ENCODE measurements around the gene SYT2. TPM values are rescaled to one million over a fixed set of nuclear protein-coding genes. Genes with fewer than 3 reads are reported as not detected.

The SYT2 gene
- total RNA-seq, 2 experiments from 2014 or later = not detected

DNA sequence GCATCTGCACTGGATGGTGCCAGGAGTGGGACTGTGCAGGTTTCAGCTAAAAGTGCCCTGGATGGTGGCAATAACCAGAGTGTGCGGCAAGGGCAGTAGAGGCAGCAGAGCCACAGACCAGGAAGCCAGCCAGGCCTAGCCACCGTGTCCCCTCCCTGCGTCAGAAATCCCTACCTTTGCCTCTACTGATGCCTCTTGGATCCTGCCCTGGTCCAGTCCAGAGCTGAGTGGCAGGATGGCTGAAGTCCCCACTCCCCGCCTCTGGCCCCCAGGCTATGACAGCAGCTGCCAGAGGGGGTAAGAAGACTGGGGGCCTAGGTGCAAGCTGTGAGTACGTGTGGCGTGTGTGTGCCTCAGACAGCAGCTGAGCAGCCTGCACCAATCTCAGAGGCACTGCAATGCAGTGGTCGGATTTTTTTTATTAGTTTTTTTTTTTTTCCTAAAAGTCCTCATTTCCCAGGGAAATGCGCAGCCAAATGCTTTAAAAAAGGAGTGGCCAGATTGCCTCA lies 51.9 kb downstream of the SYT2 start:
- no peaks in the 10 kb centered on the region for H3K4me1 Mint-ChIP-seq
- no peaks in the 10 kb centered on the region for H3K36me3 Mint-ChIP-seq
- DNase-seq (no peak), ATAC-seq (ENCODE audit: low read depth) (no peak)
- H3K27ac Mint-ChIP-seq = no peak overlapping the region
- no peak overlapping the region for H3K4me3 Mint-ChIP-seq
- H3K27me3 Mint-ChIP-seq = peaks cover 23% of the 10 kb centered on the region
- no peaks in the 10 kb centered on the region for H3K9me3 Mint-ChIP-seq
- POLR2A ChIA-PET = no interaction called here

DNA sequence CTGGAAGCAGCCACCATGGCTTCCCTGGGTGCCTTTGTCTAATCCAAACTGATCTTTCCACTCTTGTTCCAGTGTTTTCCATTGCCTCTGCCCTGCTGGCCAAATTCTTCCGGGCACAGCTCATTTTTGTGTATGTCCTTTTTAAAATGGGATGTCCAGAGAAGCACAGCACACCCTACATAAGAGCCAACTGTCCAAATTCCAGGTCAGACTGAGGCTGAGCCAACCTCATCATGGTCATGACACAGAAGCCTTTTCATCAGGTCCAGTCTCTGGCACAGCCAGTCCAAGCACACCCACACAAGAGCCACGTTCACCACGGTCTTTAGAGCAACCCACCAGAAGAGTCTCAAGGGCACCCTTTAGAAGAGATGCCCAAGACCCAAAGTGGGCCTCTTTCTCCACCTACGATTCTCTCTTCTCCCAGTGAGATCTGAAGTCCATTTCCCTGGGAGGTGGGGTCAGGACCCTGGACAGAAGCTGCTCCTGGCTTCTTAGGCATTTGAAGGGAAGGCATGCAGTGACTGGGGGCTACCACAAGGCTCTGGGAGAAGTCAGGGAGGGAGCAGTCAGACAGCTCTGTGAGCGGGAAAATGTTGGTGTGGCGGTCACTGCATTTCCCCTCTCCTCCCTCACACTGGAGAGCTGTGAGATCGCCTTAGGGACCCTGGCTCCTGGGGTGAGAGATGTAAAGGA lies 53.2 kb downstream of the SYT2 start:
- POLR2A ChIA-PET = no interaction called here
- no peak overlapping the region for H3K27ac Mint-ChIP-seq
- H3K4me1 Mint-ChIP-seq = no peaks in the 10 kb centered on the region
- no peaks in the 10 kb centered on the region for H3K9me3 Mint-ChIP-seq
- ATAC-seq (ENCODE audit: low read depth) (no peak), DNase-seq (no peak)
- no peaks in the 10 kb centered on the region for H3K36me3 Mint-ChIP-seq
- peaks cover 19% of the 10 kb centered on the region for H3K27me3 Mint-ChIP-seq
- H3K4me3 Mint-ChIP-seq = no peak overlapping the region

DNA sequence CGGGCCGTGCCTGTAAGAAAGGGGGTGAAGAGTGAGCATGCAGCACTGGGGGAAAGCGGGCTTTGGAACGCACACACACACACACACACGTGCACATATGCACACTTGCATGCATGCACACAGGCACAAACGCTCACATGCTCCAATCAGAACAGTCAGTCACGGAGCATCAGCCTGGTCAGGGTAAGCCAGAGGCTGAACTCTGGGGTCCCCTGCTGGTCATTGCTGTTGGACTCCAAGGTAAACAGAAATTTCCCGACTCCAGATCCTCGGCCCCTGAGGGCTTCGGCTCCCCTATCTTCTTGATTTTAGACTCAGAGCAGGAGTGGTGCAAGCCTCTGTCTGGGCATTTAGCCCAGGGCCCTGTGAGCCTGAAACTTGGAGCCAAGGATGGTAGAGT lies 54.2 kb downstream of the SYT2 start:
- peaks cover 17% of the 10 kb centered on the region for H3K27me3 Mint-ChIP-seq
- H3K36me3 Mint-ChIP-seq = no peaks in the 10 kb centered on the region
- no peak overlapping the region for H3K4me3 Mint-ChIP-seq
- no peak overlapping the region for H3K27ac Mint-ChIP-seq
- no peaks in the 10 kb centered on the region for H3K9me3 Mint-ChIP-seq
- ATAC-seq (ENCODE audit: low read depth) = no peak
- H3K4me1 Mint-ChIP-seq = no peaks in the 10 kb centered on the region
- POLR2A ChIA-PET = no interaction called here
- no peak for DNase-seq

DNA sequence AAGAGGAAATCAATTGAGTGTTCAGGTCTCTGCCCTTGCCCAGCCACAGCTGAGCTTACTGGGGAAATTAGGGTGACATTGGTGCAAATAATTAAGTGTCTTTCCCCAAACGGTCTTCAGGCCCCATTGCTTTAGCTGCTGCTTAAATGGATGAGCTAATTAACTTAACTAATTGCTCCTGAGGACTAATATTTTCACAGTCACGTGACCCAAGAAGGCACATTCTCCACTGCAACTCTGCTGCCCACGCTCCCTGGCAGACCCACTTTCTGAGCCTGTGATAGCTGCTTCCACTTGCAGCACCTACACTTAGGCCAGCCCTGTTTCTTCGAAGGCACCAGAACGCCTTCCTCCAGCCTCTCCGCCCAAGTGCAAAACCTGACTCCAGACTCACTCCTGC lies 56.2 kb downstream of the SYT2 start:
- Mint-ChIP-seq H3K9me3 (no peaks in the 10 kb centered on the region), H3K36me3 (no peaks in the 10 kb centered on the region), H3K27me3 (peaks cover 20% of the 10 kb centered on the region), H3K4me1 (no peaks in the 10 kb centered on the region), H3K27ac (no peak overlapping the region), H3K4me3 (no peak overlapping the region)
- no peak for DNase-seq
- POLR2A ChIA-PET = no interaction called here
- ATAC-seq (ENCODE audit: low read depth) = no peak

DNA sequence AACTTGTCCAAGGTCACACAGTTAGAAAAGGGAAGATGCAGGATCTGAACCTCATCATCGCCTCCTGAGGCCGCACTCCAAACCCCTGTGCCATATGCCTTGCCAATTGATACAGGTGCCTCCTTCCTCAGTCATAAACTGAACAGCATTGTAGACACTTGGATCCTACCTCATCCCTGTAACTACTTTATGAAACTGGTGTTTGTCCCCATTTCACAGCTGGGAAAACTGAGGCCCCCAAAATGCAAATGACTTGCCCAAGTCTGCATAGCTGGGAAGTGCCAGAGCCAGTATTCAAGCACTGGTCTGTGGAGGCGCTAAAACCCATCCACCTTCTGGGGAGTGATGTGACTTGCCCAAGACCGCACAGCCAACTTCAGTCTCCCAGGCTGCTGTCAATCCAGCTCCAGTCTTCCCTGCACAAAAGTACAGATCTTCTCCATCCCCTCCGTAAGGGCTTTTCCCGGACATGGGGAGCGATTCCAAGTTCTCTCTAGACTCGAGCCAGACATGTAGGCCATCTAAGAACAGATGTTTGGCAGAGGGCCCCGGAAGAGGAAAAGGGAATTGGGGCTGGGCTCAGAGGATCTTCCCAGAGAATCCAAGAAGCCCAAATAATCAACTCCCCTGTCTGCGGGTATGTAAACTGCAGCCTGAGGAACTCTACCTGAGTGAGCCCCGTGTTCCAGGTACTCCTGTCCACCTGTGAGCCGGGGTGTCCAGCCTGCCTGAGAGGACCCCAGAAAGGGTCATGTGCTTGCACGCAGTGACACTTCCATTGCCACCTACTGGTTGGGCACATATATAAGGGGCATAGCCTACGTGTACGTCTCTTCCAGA lies 60.5 kb downstream of the SYT2 start:
- Mint-ChIP-seq H3K36me3 (no peaks in the 10 kb centered on the region), H3K9me3 (no peaks in the 10 kb centered on the region), H3K27me3 (peaks cover 54% of the 10 kb centered on the region), H3K4me3 (no peak overlapping the region), H3K27ac (no peak overlapping the region), H3K4me1 (no peaks in the 10 kb centered on the region)
- DNase-seq (no peak), ATAC-seq (ENCODE audit: low read depth) (no peak)
- POLR2A ChIA-PET = no interaction called here

DNA sequence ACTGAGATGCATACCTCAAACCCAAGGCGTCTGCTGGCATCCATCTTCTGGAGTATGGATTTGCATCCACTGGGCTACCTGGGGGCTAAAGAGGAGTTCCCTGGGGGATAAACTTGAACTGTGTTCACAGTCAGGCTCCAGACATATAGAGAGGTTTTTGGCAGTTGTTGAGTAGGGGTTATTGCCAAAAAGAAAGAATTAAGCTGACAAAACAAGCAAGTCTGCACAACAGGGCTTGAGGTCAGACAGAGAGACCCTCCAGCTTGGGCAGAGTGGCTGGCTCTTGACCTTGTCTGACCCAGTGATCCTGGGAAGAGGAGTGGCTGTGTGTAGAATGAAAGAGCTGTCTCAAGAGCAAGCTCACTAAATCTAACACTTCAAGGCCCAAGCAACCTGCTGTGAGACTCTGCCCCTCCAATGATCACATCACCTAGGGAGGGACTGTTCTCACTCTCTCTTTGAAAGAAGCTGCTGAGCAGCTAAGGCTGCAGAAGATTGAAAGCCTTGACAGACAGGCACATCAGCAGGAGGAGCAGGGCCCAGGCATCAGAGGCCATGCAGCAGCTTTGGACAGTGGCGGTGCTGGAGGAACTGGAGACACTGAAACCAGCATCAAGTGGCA lies 61.5 kb downstream of the SYT2 start:
- Mint-ChIP-seq H3K27ac (no peak overlapping the region), H3K36me3 (no peaks in the 10 kb centered on the region), H3K4me3 (no peak overlapping the region), H3K4me1 (peaks cover 5% of the 10 kb centered on the region), H3K27me3 (peaks cover 63% of the 10 kb centered on the region), H3K9me3 (no peaks in the 10 kb centered on the region)
- POLR2A ChIA-PET = no interaction called here
- DNase-seq = no peak
- ATAC-seq (ENCODE audit: low read depth) = no peak

DNA sequence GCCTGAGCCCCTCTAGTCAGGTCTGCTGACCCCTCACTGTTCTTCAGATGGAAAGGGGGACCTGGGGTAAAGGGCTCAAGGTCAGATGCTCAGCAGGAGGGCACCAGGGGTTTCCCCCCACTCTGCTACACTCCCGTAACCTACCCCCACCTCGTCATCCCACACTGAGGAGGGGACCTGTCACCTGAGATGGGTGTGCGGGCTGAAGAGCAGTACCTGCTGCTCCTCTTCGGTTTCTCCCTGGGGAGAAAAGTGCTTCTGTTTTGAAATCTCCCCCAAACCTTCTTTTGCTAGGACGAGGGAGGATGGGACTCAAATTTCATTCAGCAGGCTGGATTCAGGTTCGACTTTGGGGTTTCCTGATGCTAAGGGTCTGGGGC lies 65.2 kb downstream of the SYT2 start:
- H3K27me3 Mint-ChIP-seq = peaks cover 84% of the 10 kb centered on the region
- H3K4me1 Mint-ChIP-seq = peaks cover 9% of the 10 kb centered on the region
- no peak overlapping the region for H3K27ac Mint-ChIP-seq
- H3K9me3 Mint-ChIP-seq = no peaks in the 10 kb centered on the region
- no peak for DNase-seq
- H3K4me3 Mint-ChIP-seq = no peak overlapping the region
- no peaks in the 10 kb centered on the region for H3K36me3 Mint-ChIP-seq
- ATAC-seq (ENCODE audit: low read depth) = no peak
- POLR2A ChIA-PET = no interaction called here

DNA sequence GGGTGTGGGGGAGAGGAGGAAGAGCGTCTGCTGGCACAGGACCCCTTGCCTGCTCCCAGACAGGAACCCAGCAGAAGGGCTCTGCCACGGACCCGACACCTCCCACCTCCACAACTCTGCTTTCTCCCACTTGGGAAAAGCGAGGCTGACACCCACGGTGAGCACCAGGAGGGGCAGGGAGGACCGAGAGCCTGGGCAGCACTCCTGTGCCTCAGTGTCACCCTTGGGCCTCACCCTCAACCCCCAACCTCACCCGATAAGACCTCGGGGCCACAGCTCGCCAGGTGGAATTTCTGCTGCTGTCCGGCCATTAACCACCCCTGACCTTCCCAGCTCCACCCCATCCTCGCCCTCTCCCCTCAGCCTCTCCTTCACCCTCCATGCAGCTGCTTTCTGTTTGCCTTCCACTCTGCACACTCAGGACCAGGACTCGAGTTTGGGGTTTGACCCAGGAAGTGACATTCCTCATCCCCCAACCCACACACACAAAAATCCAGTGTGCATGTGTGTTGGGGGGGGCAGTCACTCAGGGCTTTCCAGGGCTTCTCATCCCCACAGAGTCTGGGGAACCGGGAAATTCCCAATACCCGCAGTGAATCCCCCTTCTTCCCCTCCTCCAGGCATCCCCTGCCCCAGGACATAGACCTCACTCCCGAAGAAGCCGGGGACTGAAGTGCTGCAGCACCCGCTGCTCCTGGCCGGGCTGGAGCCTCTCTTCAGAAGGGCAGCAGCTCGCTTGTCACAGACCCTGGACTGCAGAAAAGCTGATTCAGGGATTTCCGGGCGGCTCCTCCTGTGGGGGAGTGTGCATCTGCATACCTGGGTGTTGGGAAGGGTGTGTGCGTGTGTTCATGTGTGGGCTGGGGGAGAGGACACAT lies 65.8 kb downstream of the SYT2 start:
- no peak overlapping the region for H3K4me3 Mint-ChIP-seq
- no peak for ATAC-seq (ENCODE audit: low read depth)

DNA sequence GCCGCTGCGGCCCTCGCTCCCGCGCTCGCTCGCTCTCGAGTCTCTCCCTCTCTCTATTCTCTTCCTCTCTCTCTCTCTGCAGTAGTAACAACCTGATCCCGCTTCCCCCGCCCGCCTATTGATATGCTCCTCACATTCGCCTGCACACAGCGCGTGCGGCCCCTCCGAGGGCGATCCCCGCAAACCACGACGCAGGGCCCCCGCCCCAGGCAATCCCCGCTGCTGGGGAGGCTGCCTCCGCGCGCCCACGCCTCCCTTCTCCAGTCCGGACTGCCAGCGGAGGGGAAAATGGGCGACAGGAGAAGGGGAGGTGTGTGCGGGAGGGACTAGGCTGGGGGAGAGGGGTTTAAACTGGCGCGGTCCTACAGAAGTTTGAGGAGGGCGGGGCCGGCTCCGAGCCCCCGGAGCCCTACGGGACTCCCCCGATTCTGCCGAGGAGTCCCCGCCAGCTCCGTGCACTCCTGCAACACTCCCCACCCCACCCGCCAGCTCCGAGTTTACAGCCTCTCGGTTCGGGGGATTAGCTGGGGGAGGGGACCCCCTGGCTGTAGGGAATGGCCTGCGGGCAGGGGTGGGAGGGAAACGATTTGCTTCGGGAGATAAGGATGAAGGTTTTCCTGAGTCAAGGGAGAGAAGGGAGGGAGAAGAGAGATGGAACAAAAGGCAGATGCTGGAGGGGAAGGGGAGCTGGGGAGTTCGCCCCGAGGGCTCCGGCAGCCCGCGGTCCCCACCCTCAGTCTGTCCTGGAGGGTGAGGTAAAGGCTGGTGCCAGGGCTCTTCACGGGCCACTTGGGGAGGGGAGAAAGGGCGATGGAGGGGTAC lies 66.6 kb downstream of the SYT2 start:
- Mint-ChIP-seq H3K27me3 (peaks cover 90% of the 10 kb centered on the region), H3K4me1 (peaks cover 9% of the 10 kb centered on the region), H3K4me3 (peak overlapping the region; percentile 61), H3K36me3 (no peaks in the 10 kb centered on the region), H3K9me3 (no peaks in the 10 kb centered on the region), H3K27ac (no peak overlapping the region)
- POLR2A ChIA-PET = no interaction called here
- ATAC-seq (ENCODE audit: low read depth) (peak; percentile 34), DNase-seq (peak; percentile 46)

More for the DNA sequence above, 65.8 kb downstream of the SYT2 start:
- Mint-ChIP-seq H3K27me3 (peaks cover 86% of the 10 kb centered on the region), H3K36me3 (no peaks in the 10 kb centered on the region), H3K27ac (no peak overlapping the region), H3K9me3 (no peaks in the 10 kb centered on the region), H3K4me1 (peaks cover 9% of the 10 kb centered on the region)
- DNase-seq = no peak
- POLR2A ChIA-PET = no interaction called here

DNA sequence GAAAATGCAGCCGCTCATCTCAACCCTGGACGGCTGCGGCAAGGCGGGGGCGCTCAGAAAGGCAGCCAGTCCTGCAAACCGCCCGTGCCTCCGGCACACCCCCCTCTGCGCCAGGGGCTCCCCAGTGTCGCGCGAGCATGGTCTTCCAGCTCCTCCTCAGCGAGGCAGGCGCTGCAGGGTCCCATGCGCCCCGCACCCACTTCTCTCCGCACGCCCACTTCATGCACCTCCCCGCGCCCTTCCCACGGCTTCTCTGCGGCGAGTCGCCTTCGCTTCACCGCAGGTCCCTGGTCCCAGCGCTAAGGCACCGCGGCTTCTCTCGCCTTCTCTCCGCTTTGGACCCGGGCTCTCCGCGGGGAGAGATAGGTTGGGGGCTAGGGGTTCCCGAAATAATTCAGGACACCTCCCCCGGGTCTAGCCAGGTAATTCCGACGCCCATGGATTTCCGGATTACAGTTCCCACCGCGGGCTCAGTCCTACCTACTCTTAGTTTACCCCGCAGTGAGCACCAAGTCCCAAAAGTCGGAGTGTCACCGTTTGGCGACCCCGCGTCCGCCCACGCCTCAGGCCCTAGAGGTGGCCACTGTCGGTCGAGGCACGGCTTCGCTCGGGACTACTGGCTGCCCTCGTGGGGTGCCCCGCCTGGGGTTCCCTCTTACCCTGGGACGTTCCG lies 67.5 kb downstream of the SYT2 start:
- peak; percentile 16 for ATAC-seq (ENCODE audit: low read depth)
- Mint-ChIP-seq H3K27ac (no peak overlapping the region), H3K27me3 (peaks cover 92% of the 10 kb centered on the region), H3K36me3 (no peaks in the 10 kb centered on the region), H3K4me3 (peak overlapping the region; percentile 32), H3K4me1 (peaks cover 9% of the 10 kb centered on the region), H3K9me3 (no peaks in the 10 kb centered on the region)
- no peak for DNase-seq
- POLR2A ChIA-PET = no interaction called here

DNA sequence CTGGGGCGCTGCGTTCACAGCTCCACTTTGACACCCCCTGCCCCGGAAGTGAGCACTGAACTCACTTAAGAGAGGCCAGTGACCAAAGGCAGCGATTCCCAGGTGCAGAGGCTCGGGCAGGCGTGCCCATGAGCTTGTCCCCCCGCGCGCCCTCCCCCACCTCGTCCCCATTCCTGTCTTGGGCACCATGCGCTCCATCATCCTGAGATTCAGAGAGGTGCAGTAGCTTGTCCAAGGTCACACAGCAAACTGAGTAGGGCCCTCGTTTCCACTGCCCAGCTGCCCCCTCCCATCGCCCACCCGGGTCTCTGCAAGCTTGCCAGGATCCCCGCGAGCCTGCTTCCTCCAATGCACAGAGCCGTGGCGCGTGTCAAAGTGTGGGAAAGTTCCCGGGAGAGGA lies 68.0 kb downstream of the SYT2 start:
- Mint-ChIP-seq H3K27ac (no peak overlapping the region), H3K27me3 (peaks cover 91% of the 10 kb centered on the region), H3K4me1 (peaks cover 9% of the 10 kb centered on the region), H3K9me3 (no peaks in the 10 kb centered on the region), H3K4me3 (no peak overlapping the region), H3K36me3 (no peaks in the 10 kb centered on the region)
- DNase-seq (no peak), ATAC-seq (ENCODE audit: low read depth) (no peak)
- POLR2A ChIA-PET = no interaction called here

DNA sequence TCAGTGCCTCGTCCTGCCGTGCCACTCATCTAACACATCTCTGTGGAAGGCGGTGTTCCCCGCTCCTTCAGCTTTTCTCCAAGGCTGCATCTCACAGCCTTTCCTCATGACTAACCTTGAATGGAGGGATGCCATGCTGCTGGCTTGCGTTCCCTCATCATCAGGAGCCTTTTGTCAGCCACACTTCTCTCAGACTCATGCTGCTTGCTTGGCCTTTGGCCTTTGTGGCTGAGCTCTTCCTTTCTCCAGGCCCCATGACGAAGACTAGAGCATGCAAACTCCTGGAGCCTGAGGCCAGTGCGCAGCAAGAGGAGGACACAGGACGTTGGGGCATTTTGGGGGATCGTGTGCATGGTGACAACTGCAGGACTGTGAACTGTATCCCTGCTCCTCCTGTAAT lies 70.8 kb downstream of the SYT2 start:
- no peak overlapping the region for H3K4me3 Mint-ChIP-seq
- peaks cover 80% of the 10 kb centered on the region for H3K27me3 Mint-ChIP-seq
- ATAC-seq (ENCODE audit: low read depth) (no peak), DNase-seq (no peak)
- no peak overlapping the region for H3K27ac Mint-ChIP-seq
- no peaks in the 10 kb centered on the region for H3K36me3 Mint-ChIP-seq
- H3K4me1 Mint-ChIP-seq = peaks cover 9% of the 10 kb centered on the region
- H3K9me3 Mint-ChIP-seq = no peaks in the 10 kb centered on the region
- POLR2A ChIA-PET = no interaction called here

Data from activated naive CD8-positive, alpha-beta T cell treated with anti-CD3 and anti-CD28 coated beads, Interleukin-2, amount 10 ng/mL, durations not matched to agents 7 days and 5 days (primary cell).